Activated CD8-positive, alpha-beta memory T cell treated with anti-CD3 and anti-CD28 coated beads for 36 hours (primary cell): ENCODE results near the gene ZNF260. TPM values are rescaled to one million over a fixed set of nuclear protein-coding genes. Genes with fewer than 3 reads are reported as not detected.
"Not testable (repeated sequence)": the region's sequence is repeated elsewhere in the genome, so short reads cannot be mapped to it uniquely, and the experiment has no call there.

ENCODE experiments used
- CTCF ChIA-PET: fragments of 350-600 bp; sonication (Branson Sonifier 250); formaldehyde crosslinking; loops from one replicate; lab custom pipeline; 2021; ENCODE audit warnings: antibody characterized with exemption; lab: Charles Lee
- POLR2A ChIA-PET: fragments of 350-600 bp; sonication (Branson Sonifier 250); formaldehyde crosslinking; loops from one replicate; lab custom pipeline; 2021; ENCODE audit warnings: antibody characterized with exemption; lab: Charles Lee
- total RNA-seq, 2 experiments: library from RNA; stranded (reverse); gene quantifications; one replicate each; pipeline ENCODE4 v1.2.3, GENCODE V29; 2021

ZNF260 gene
- total RNA-seq, 2 experiments from 2014 or later: 5.4 to 5.8 TPM

DNA sequence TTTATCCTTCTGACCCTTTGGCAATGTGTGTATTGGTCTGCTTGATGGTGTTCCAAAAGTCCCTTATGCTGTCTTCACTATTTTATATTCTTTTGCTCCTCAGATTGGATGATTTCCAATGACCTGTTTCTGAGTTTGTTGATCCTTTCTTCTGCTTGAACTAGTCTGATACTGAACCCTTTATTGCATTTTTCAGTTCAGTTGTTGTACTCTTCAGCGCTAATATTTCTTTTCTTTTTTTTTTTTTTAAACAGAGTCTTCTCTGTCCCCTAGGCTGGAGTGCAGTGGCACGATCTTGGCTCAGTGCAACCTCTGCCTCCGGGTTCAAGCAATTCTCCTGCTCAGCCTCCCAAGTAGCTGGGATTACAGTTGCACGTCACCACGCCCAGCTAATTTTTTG, 26.1 kb downstream of the ZNF260 start:
- POLR2A ChIA-PET: no interaction called here
- CTCF ChIA-PET: no interaction called here

DNA sequence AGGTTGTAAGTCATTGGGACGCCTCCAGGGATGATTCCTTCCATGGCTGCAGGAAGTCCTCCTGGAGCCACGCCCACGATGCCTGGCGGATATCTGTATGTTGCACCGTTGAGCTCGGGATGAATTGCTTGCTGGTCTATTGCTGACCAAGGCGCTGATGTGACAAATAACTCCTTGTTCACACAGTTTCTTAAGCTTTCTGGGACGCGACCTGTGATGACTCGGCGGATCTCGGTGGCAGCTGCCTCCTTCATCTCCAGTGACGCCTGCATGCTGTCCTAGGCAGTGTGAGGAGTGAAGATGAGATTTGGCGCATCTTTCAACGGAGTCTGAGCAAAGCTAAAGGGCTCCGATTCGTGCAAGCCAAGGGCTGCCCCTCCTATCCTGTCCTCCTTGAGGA, 31.1 kb downstream of the ZNF260 start:
- CTCF ChIA-PET: no interaction called here
- POLR2A ChIA-PET: no interaction called here

DNA sequence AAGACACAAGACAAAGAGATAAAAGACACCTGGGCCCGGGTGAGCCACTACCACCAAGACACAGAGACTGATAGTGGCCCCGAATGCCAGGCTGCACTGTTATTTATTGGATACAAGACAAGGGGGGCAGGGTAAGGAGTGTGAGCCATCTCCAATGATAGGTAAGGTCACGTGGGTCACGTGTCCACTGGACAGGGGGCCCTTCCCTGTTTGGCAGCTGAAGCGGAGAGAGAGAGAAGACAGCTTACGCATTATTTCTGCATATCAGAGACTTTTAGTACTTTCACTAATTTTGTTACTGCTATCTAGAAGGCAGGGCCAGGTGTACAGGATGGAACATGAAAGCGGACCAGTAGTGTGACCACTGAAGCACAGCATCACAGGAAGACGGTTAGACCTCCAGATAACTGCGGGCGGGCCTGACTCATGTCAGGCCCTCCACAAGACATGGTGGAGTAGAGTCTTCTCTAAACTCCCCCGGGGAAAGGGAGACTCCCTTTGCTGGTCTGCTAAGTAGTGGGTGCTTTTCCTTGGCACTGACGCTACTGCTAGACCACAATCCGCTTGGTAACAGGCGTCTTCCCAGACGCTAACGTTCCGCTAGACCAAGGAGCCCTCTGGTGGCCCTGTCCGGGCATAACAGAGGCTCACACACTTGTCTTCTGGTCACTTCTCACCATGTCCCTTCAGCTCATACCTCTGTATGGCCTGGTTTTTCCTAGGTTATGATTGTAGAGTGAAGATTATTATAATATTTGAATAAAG, 35.2 kb downstream of the ZNF260 start:
- CTCF ChIA-PET, POLR2A ChIA-PET: not testable (repeated sequence)

DNA sequence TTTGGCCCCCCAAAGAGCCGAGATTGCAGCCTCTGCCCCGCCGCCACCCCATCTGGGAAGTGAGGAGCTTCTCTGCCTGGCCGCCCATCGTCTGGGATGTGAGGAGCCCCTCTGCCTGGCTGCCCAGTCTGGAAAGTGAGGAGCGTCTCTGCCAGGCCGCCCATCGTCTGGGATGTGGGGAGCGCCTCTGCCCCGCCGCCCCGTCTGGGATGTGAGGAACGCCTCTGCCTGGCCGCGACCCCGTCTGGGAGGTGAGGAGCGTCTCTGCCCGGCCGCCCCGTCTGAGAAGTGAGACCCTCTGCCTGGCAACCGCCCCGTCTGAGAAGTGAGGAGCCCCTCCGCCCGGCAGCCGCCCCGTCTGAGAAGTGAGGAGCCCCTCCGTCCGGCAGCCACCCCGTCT, 37.2 kb downstream of the ZNF260 start:
- CTCF ChIA-PET, POLR2A ChIA-PET: not testable (repeated sequence)

DNA sequence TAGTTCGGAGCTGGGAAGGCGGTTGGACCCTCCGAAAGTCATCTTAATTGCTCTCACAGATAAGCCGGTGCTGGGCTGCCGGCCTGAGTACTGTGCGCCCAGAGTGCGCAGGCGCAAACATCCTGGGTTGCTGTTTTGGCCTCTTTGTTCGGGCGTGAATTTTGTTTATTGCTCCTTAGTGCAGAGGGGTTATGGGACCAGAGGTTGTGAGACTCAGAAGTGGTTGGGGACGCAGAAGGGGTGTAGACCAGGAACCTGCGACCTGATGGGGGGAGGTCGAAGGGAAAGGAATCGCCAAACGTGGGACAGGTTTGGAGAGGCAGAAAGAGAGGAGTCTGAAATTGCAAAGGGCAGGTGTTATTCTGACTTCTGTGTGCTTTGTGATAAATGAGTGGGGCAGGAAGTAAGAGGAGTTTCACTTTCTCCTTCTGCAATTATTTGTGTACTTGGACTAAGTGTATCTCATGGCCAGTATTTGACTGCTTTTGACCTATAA, 38.1 kb downstream of the ZNF260 start:
- ChIA-PET POLR2A (interaction anchor here (0.7 to 2.0 kb wide), 8 partner anchors 38 to 1433 kb away, joined by 3 to 16 read pairs (median 6); partner anchors contain the start of genes ZNF146, ZNF260, ZNF345 and ZNF382), CTCF (interaction anchor here (0.6 to 1.5 kb wide), 3 partner anchors 38 to 1779 kb away, joined by 3 to 6 read pairs (median 5); partner anchors contain the start of genes ZFP14 and ZNF260)

DNA sequence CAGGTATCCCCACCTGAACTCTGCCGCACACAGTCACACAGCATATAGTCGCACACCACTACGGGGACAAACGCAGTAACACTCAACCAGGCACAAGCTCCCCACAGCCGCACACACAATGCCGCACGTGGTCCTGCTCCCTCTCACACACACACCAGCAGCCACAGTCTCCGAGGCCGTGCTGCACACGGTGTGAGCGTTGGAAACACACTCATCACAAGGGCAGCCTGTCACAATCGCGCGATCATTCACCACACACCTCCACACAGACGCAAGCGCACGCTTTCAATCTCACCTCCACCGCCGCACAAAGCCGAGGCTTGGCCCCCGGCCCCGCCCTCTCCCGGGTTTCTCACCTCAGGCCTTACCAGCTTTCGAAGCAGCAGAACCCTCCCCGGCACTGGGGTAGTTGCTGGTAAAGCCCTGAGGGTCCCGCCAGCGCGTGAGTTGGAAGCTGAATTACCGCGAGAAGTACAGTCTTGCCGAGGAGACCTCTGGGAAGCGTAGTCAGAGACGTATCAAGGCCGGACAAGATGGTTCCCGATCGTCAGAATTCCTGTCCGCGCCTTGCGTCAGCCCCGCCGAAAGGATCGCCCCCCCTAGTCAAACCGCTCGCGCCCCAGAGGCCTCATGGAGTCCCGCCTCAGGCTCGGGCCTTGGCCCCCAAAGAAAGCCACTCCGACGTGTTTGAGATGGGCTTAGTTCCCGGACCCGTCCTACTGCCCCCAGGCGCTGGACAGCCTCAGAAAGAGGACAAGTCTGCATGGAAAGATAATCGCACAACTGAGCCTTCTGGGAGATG, 38.8 kb downstream of the ZNF260 start, which contains the start of gene ZNF566:
Gene ZNF566, minus strand, starts transcription at position 444 of the 802 bp plus-strand sequence. CDS start 13,004 bp downstream, outside the sequence.
- CTCF ChIA-PET: interaction anchor here (0.6 to 1.5 kb wide), 5 partner anchors 39 to 1780 kb away, joined by 3 to 6 read pairs (median 3); partner anchors contain the start of genes ZFP14, ZNF260 and ZNF382
- POLR2A ChIA-PET: interaction anchor here (0.6 to 2.0 kb wide), 12 partner anchors 39 to 1559 kb away, joined by 3 to 16 read pairs (median 4); partner anchors contain the start of genes ZFP14, ZFP82, ZNF146 and ZNF260

DNA sequence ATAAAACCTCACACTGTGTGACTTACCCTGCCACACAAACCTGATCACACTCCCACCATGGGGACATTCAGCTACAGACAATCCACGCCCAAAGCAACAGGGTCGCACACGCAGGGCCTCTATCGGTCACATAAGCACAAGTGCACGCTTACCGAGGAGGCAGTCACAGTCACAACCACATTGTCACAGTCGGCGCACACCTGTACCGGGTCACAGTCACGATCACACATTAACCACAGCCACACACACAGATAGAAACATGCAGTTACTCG, 39.3 kb downstream of the ZNF260 start:
- ChIA-PET POLR2A (interaction anchor here (0.6 to 2.0 kb wide), 11 partner anchors 39 to 1560 kb away, joined by 3 to 16 read pairs (median 5); partner anchors contain the start of genes ZFP14, ZFP82, ZNF146 and ZNF260), CTCF (interaction anchor here (1.3 to 1.5 kb wide), 3 partner anchors 40 to 116 kb away, joined by 3 to 5 read pairs (median 3); partner anchors contain the start of genes ZFP14, ZNF260 and ZNF382)

DNA sequence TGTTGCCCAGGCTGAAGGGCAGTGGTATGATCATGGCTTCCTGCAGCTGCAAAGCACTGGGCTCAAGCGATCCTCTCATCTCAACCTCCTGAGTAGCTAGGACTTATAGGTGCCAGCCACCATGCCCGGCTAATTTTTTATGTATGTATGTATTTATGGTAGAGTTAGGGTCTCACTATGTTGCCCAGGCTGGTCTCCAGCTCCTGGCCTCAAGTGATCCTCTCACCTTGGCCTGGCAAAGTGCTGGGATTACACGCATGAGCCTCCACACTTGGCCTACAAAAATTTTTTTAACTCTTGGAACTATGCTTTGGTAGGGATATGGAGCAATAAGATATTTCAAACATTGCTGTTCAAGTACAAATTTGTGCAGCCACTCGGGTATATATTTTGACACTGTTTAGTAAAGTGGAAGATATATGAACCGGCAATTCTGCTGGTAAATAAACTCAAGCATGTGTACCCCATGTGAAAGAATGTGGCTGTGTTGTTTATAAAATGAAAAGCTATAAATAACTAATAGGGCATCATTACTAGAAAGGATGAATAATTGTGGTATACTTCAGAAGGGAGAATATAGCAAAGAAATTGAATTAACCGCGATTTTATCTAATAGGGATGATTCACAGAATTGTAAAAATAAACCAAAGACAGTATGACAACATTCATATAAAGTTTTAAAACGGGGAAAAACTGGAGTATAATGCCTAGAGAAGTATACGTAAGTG, 39.8 kb downstream of the ZNF260 start:
- POLR2A ChIA-PET: interaction anchor here (0.7 to 2.0 kb wide), 6 partner anchors 40 to 1106 kb away, joined by 3 to 16 read pairs (median 6); partner anchors contain the start of genes ZFP82, ZNF146, ZNF260 and ZNF420
- CTCF ChIA-PET: interaction anchor here (1.3 to 1.5 kb wide), 3 partner anchors 41 to 117 kb away, joined by 3 to 5 read pairs (median 3); partner anchors contain the start of genes ZFP14, ZNF260 and ZNF382

DNA sequence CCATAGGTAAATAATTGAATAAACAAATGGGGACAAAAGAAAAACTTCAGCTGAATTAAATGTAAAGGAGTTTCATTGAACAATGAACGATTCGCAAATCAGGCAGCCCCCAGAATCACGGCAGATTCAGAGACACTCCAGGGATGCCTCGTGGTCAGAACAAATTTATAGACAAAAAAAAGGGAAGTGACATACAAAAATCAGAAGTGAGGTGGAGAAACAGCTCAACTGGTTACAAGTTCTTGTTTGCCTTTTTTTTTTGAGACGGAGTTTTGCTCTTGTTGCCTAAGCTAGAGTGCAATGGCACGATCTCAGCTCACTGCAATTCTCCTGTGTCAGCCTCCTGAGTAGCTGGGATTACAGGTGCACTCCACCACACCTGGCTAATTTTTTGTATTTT, 44.4 kb downstream of the ZNF260 start:
- ChIA-PET POLR2A (no interaction called here), CTCF (no interaction called here)

DNA sequence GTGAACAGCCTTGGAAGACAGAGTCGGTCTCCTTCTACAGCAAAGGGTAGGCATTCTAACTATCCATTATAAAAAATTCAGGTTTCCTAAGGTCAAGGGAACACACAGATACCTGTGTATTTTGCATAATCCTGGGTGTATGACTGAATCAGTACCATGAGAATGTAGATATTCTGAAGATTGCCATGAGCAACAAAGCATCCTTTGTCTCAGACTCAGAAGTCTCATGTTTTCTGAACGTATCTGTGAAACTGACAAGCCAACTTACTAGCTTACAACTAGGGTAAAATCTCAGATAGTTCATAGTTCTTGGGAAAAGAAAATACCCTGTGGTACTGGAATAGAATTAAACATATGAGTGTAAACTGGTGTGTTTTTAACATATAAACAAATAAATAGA, 45.2 kb downstream of the ZNF260 start:
- CTCF ChIA-PET: no interaction called here
- POLR2A ChIA-PET: no interaction called here

Other genes starting within 250 kb of the ZNF260 start
- 1 to 10 TPM; 2.2 TPM for gene ZFP14, start 149.1 kb downstream of the ZNF260 start, total RNA-seq
- 1 to 10 TPM; 5.3 to 6.2 TPM for gene ZFP82, start 109.6 kb downstream of the ZNF260 start, total RNA-seq
- gene ZNF566, start 38.7 kb downstream of the ZNF260 start, total RNA-seq: 1 to 10 TPM; 7.3 to 7.7 TPM
- gene ZNF529, start 45.0 kb upstream of the ZNF260 start, total RNA-seq: 10 to 100 TPM; 12.0 to 14.7 TPM
- gene ZNF382, start 77.0 kb upstream of the ZNF260 start, total RNA-seq: 10 to 100 TPM; 10.3 to 10.9 TPM
- 1 to 10 TPM; 5.3 to 5.4 TPM for gene ZNF461, start 138.6 kb upstream of the ZNF260 start, total RNA-seq
- gene ZNF567, start 159.3 kb upstream of the ZNF260 start, total RNA-seq: 1 to 10 TPM; 7.0 to 7.9 TPM
- 1 to 10 TPM; 5.0 to 6.0 TPM for gene ZNF850, start 244.5 kb upstream of the ZNF260 start, total RNA-seq